Heart left ventricle (tissue), 13 donors: ENCODE measurements around the gene TBC1D1.

Source experiments
- POLR2A ChIP-seq, 2 donors: fragments of 450-650 bp; IDR thresholded peaks; one replicate each; pipeline ENCODE4 v1.6.1; 2017; ENCODE audit warnings: antibody characterized with exemption in 2 of 2, mild to moderate bottlenecking in 2 of 2, moderate library complexity in 2 of 2
- TF ChIP-seq, protein P1 (sequence below), 12 donors: fragments of 200-600 bp; sonication (generic) in 4 of 12; IDR thresholded peaks; one replicate each; pipeline versions ENCODE4 v1.5.0 to v1.8.0; 2018 to 2022; ENCODE audit warnings: antibody characterized with exemption in 12 of 12, mild to moderate bottlenecking in 5 of 12
- donor health status: ischemic (EF 13 %, LVEDD 7.1; RV severe dilation, severe dysfunction).
- donor health status: DM: no; HTN: yes; CAD: no.
- donor health status: DM: no; HTN: no; CAD: no.
- donor health status: ischemic (EF 25% LVEDD 6.9; RV normal size, moderate dysfunction).
- donor health status: ischemic (EF 25% LVEDD 5.7; RV mildly dilated, moderate dysfunction).
- donor health status: ischemic (EF 35%, LVEDD 5.7; RV mildly dilated, moderate dysfunction).
- donor health status: nonischemic (EF 11% LVEDD 7.7; RV severe dilation, severe dysfunction).
- donor health status: DM: yes; HTN: yes; CAD: no.
- donor health status: PGD.
- donor health status: ischemic (EF 29% LVEDD 5.4; RV normal size, mild dysfunction).
- donor health status: nonischemic (EF 23%, LVEDD 6.1; RV moderate dilation, normal function).

DNA sequence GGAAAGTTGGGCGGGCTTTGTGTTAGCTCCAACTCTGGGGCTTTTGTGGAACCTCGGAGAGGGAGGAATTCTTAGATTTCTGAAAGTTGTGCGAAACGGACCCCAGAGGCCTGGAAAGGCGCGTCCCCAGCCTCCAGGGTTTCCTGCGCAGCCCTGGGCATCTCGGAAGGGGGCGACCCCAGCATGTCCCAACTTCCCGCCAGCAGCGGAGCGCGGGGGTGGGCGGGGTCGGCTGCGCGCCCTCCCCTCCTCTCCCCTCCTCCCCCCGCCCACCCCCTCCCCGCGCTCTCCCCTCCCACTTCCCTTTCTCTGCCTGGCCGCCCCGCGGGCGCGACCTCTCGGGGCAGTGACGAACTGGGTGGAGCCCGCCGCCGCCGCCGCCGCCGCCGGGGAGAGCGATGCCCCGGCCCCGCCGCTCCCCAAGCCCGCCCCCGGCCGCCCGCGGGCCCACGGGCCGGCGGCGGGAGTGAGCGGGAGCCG is 86.1 kb downstream of the TBC1D1 start:
- TF ChIP-seq, protein P1, sequence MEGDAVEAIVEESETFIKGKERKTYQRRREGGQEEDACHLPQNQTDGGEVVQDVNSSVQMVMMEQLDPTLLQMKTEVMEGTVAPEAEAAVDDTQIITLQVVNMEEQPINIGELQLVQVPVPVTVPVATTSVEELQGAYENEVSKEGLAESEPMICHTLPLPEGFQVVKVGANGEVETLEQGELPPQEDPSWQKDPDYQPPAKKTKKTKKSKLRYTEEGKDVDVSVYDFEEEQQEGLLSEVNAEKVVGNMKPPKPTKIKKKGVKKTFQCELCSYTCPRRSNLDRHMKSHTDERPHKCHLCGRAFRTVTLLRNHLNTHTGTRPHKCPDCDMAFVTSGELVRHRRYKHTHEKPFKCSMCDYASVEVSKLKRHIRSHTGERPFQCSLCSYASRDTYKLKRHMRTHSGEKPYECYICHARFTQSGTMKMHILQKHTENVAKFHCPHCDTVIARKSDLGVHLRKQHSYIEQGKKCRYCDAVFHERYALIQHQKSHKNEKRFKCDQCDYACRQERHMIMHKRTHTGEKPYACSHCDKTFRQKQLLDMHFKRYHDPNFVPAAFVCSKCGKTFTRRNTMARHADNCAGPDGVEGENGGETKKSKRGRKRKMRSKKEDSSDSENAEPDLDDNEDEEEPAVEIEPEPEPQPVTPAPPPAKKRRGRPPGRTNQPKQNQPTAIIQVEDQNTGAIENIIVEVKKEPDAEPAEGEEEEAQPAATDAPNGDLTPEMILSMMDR (IDR thresholded peaks at IDR 0.05) = peak in 5 of 12 donors; percentile 10 to 43 (median 30)
- no peak for TF ChIP-seq POLR2A (IDR thresholded peaks at IDR 0.05)
